SK-N-MC (cell line): ENCODE data around the gene NKAIN2.

Experiments used
- DNase-seq: peaks from one replicate; pipeline ENCODE4 v3.0.0-alpha.2; 2011; ENCODE audit warnings: low read depth, low spot score
- H3K27ac ChIP-seq: fragments of 200-600 bp; sonication (generic); 2 replicates; pipeline ENCODE4 v1.5.1; 2016; ENCODE audit warnings: mixed run types
- H3K36me3 ChIP-seq: fragments of 200-600 bp; sonication (generic); 2 replicates; pipeline ENCODE4 v1.6.1; 2017; ENCODE audit warnings: antibody characterized with exemption, low read length, mixed read lengths; ENCODE audit not compliant: insufficient read depth
- H3K4me3 ChIP-seq: fragments of 200-600 bp; sonication (generic); 2 replicates; pipeline ENCODE4 v1.5.1; 2016
- H3K9ac ChIP-seq: fragments of 200-600 bp; sonication (generic); 2 replicates; pipeline ENCODE4 v1.8.0; 2017; ENCODE audit warnings: mixed run types, mixed read lengths; ENCODE audit not compliant: insufficient read length
- H3K9me3 ChIP-seq: fragments of 200-600 bp; sonication (generic); 2 replicates; pipeline ENCODE4 v1.6.1; 2017; ENCODE audit warnings: low read depth, mild to moderate bottlenecking, antibody characterized with exemption, low read length, moderate library complexity, mixed read lengths
- EZH2 ChIP-seq: fragments of 200-600 bp; sonication (generic); IDR thresholded peaks from one replicate; pipeline ENCODE4 v1.6.1; 2017; ENCODE audit warnings: antibody characterized with exemption
- FOXP2 ChIP-seq: optimal IDR thresholded peaks from 2 replicates; pipeline ENCODE3; 2011; ENCODE audit warnings: mild to moderate bottlenecking, moderate library complexity; ENCODE audit not compliant: insufficient read depth; ENCODE audit errors: extremely low read length, control extremely low read depth
- POLR2AphosphoS5 ChIP-seq: IDR thresholded peaks from 2 replicates; pipeline ENCODE4 v1.6.1; 2012; ENCODE audit warnings: mild to moderate bottlenecking, low read depth, low read length, borderline replicate concordance

Gene NKAIN2

DNA sequence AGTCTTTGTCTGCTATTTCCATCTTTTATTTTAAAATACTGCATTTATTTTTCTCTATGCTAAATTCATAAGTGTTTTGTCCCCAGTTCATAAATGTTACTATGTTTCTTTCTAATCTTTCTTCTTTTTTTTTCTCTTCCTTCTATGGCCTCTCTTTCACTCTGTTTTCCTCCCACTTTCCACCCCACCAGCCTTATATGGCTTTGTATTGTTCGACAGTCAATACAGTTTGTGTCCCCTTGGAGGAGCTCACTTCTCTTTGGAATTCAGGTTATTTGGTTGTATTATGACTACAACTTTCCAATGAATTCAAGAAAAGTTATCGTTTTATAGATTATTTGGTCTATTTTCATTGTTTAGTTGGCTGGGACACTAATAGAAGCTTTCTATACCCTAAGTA is 393.5 kb downstream of the NKAIN2 start:
- no peak for DNase-seq
- TF ChIP-seq POLR2AphosphoS5 (no peak), EZH2 (no peak), FOXP2 (no peak)
- Histone ChIP-seq H3K9me3 (no peaks in the 10 kb centered on the region), H3K9ac (no peak overlapping the region), H3K36me3 (no peaks in the 10 kb centered on the region), H3K4me3 (no peak overlapping the region), H3K27ac (no peak overlapping the region)

DNA sequence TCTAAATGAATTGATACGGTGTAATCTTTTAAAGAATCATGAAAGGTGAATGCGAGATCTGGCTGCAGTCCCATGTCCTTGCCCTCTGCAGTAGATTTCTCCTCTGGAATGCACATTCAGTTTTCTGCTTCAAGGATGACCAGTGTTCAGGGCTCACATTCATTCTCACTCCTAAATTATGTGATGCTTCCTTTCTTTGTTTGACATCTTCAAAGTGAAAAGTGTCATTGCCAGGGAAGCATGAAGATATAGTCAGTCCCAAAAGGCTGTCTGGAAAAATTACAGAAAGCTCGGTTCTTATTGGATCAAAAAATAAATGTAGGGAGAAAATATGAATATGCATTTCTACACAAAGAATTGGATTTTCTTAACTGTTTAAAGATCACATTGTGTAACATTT is 395.6 kb downstream of the NKAIN2 start:
- peak overlapping the region; percentile 16 for H3K9ac ChIP-seq
- no peak for TF ChIP-seq FOXP2
- no peak for TF ChIP-seq POLR2AphosphoS5
- no peak for TF ChIP-seq EZH2
- DNase-seq: no peak
- H3K9me3 ChIP-seq: no peaks in the 10 kb centered on the region
- H3K4me3 ChIP-seq: peak overlapping the region; percentile 72
- peak overlapping the region; percentile 91 for H3K27ac ChIP-seq
- H3K36me3 ChIP-seq: no peaks in the 10 kb centered on the region

DNA sequence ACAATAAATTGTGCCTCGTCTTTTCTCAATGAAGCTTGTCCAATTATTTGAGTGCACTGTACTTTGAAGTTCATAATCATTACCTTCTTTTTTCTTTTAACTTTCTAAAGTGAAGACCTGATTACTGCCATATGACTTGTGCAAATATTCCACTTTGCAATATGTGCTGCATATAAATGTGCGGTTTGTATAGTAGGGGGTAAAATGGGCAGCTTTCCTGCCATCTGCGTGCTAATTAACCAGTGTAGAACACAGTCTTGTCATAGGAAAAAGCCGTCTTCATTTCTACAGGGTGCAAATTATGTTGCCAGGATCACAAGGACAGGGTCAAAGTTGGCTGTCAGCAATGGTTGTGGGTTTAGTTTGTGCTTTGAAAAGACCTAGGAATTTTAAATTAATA is 397.0 kb downstream of the NKAIN2 start:
- no peak overlapping the region for H3K9ac ChIP-seq
- DNase-seq: peak; percentile 66
- H3K27ac ChIP-seq: peak overlapping the region; percentile 91
- H3K36me3 ChIP-seq: no peaks in the 10 kb centered on the region
- peak; percentile 34; the same call in 1 of the 2 replicates for TF ChIP-seq POLR2AphosphoS5
- peak; percentile 64 for TF ChIP-seq FOXP2
- no peak for TF ChIP-seq EZH2
- H3K4me3 ChIP-seq: peak overlapping the region; percentile 72
- no peaks in the 10 kb centered on the region for H3K9me3 ChIP-seq

DNA sequence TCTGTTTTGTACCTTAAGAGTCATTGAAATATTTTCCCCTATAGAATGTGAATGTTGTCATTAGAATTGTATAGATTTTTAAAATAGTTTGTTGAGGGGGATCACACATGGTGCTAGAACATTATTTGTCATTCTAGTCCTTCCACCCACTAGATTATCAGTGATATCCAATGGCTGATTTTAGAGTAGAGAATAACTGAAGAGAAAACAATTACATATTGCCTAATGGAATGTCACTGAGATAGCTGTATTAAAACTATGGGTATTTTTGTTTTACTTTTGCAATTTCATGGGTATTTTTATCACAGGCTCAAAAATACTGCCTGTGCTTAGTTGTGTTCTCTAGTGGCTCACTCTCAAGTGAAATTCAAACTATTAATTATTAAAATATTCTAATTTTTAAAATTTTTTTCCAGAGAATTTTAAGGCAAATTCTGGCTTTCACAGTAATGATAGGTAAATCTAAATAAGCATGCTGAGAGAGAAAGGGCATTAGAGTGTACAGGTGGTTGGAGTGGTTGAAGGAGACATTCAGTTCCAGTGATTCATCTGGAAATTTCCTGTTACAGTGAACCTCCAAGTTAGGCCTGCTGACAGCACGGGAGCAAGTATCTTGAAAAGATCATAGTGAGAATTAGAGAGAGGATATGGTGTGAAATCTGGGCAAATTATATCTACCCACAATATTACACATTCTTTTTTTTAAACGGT is 399.6 kb downstream of the NKAIN2 start:
- Histone ChIP-seq H3K27ac (peak overlapping the region; percentile 53; the same call in 1 of the 2 replicates), H3K4me3 (no peak overlapping the region), H3K9ac (no peak overlapping the region), H3K36me3 (no peaks in the 10 kb centered on the region), H3K9me3 (no peaks in the 10 kb centered on the region)
- TF ChIP-seq POLR2AphosphoS5 (no peak), EZH2 (no peak), FOXP2 (no peak)
- DNase-seq: no peak

GRCh38 chr6:124203812-124204167 is 400.1 kb downstream of the NKAIN2 start:
- H3K36me3 ChIP-seq: no peaks in the 10 kb centered on the region
- no peak overlapping the region for H3K9ac ChIP-seq
- H3K4me3 ChIP-seq: no peak overlapping the region
- no peak for DNase-seq
- H3K27ac ChIP-seq: peak overlapping the region; percentile 53; the same call in 1 of the 2 replicates
- no peaks in the 10 kb centered on the region for H3K9me3 ChIP-seq
- TF ChIP-seq EZH2: no peak
- no peak for TF ChIP-seq FOXP2
- TF ChIP-seq POLR2AphosphoS5: no peak

DNA sequence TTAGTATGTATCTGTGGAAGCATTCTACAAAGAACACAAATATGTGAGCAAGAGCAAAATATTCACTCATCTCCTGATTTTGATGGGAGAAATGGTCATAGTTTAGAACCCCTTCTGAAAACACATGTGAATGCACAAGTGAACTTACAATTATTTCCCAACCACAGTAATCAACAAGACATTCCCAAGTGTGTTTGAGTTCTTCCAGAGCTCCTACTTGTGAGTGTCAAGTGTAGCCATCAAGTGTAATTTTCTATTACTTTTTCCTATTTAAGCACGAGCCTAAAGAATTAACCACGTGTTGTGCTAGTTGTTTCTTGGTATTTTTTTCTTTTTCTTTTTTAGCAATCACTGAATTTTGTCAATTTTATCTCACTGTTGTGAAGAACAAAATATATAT is 402.3 kb downstream of the NKAIN2 start:
- no peak for DNase-seq
- no peaks in the 10 kb centered on the region for H3K36me3 ChIP-seq
- H3K9me3 ChIP-seq: 0 out of 2 replicates have a peak, but pooled peaks cover 3% of the 10 kb centered on the region
- no peak for TF ChIP-seq FOXP2
- H3K4me3 ChIP-seq: no peak overlapping the region
- no peak overlapping the region for H3K9ac ChIP-seq
- H3K27ac ChIP-seq: no peak overlapping the region

DNA sequence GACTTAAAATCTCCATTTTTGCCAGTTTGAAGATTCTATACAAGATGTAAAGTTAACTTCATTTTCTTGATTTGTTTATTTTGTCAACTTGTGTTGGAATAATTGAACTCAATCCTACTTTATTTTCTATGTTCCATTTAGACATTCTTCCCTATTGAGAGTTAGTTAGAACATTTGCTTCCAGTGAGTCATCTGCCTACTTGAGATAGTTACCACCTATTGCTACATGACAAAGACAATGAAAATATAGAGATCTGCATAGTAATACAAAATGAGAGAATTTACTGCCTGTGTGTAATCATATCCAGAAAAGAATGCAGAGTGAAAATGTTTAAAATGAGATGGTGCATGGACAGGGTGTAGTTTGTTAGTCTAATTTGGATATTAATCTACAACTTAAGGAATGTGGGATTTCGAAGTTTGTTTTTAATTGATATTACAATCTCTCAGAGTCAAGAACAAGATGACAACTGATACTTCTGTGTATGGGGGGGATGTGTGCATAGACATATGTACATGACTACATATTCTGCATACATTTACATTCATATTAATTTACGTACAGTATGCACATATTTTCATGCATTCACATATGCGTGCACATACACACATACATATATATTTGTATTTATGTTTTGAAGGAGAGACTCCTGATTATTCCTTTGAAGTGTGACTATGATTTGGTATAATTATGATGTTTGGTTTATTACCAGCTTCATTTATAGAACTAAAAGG is 420.1 kb downstream of the NKAIN2 start:
- H3K9me3 ChIP-seq: no peaks in the 10 kb centered on the region
- H3K9ac ChIP-seq: no peak overlapping the region
- no peak for DNase-seq
- TF ChIP-seq POLR2AphosphoS5 (no peak), FOXP2 (no peak), EZH2 (no peak)
- H3K27ac ChIP-seq: 0 out of 2 replicates have a peak overlapping the region, but pooled peaks have one; percentile 42
- H3K36me3 ChIP-seq: no peaks in the 10 kb centered on the region
- no peak overlapping the region for H3K4me3 ChIP-seq

DNA sequence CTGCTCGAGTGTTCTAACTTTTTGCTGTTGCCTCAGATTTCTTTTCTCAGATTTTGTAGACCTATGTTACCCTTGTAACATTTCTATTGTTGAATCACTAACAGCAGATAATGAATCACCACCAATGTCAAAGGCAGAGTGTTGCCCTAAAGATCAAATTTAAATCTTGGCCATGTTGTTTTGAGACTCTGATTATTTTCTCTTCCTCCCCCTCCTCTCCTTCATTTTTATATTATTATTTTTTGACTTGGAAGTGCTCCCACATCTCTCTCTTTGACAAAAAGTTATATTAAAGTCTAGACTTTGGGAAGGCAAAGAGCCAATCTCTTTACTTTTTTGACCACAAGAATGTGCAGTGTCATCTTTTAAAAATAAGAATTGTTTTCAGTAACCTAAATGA is 422.7 kb downstream of the NKAIN2 start:
- Histone ChIP-seq H3K9me3 (no peaks in the 10 kb centered on the region), H3K27ac (no peak overlapping the region), H3K36me3 (no peaks in the 10 kb centered on the region), H3K9ac (no peak overlapping the region), H3K4me3 (no peak overlapping the region)
- no peak for DNase-seq
- TF ChIP-seq FOXP2: no peak
- no peak for TF ChIP-seq POLR2AphosphoS5
- TF ChIP-seq EZH2: no peak

- Histone ChIP-seq H3K9me3 (no peaks in the 10 kb centered on the region), H3K27ac (no peak overlapping the region), H3K36me3 (no peaks in the 10 kb centered on the region), H3K9ac (no peak overlapping the region), H3K4me3 (no peak overlapping the region)
- DNase-seq: no peak
- TF ChIP-seq EZH2: no peak
- TF ChIP-seq POLR2AphosphoS5: no peak
- TF ChIP-seq FOXP2: no peak
Observed at GRCh38 chr6:124233221-124233620, 429.6 kb downstream of the NKAIN2 start.
